ENCODE measurements around the gene SMARCA4.

DNA sequence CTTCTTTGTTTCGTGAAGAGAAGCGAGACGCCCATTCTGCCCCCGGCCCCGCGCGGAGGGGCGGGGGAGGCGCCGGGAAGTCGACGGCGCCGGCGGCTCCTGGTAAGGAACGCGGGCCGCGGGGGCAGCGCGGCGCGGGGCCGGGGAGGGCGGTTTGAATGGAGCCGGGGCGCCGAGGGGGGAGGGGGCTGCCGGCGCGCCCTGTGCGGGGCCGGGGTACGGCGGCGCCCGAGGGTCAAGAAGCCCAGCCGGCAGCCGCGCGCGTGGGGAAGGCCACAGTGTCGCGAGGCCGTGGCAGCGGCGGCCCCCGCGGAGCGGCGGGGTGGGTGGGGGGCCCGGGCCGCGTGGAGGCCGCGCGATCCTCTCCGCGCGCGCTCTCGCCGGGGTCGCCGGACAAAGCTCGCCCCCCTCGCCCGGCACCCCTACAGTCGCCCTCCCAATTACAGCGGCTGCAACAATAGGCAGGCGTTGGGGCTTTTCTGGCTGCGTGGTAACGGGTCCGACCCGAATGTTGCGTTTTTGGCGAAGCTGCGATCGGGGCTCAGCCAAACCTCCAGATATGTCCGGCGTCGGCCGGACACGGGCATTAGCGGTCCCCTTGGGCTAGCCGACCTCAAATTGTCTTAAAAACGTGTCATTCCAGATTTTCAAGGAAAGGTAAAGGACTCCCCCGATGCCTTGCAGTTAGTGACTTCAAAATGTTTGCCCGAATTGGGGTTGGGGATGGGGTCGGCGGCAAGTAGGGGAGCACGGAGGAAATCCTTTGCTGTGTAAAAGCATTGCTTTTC lies 437 bp downstream of the SMARCA4 start:
- no peak for TF ChIP-seq EZH2 (IDR thresholded peaks at IDR 0.05; ENCODE audit: borderline replicate concordance, low read length)
- TF ChIP-seq, protein P1, sequence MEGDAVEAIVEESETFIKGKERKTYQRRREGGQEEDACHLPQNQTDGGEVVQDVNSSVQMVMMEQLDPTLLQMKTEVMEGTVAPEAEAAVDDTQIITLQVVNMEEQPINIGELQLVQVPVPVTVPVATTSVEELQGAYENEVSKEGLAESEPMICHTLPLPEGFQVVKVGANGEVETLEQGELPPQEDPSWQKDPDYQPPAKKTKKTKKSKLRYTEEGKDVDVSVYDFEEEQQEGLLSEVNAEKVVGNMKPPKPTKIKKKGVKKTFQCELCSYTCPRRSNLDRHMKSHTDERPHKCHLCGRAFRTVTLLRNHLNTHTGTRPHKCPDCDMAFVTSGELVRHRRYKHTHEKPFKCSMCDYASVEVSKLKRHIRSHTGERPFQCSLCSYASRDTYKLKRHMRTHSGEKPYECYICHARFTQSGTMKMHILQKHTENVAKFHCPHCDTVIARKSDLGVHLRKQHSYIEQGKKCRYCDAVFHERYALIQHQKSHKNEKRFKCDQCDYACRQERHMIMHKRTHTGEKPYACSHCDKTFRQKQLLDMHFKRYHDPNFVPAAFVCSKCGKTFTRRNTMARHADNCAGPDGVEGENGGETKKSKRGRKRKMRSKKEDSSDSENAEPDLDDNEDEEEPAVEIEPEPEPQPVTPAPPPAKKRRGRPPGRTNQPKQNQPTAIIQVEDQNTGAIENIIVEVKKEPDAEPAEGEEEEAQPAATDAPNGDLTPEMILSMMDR (IDR thresholded peaks at IDR 0.05; ENCODE audit: low read length) = no peak

All from OCI-LY1 (cell line).